Renal cortex interstitium (tissue), 11 donors: ENCODE data around the gene IGSF1. TPM values are rescaled to one million over a fixed set of nuclear protein-coding genes. Genes with fewer than 3 reads are reported as not detected.

ENCODE experiments used
- DNase-seq, 11 donors: peaks; one replicate each; pipeline ENCODE4 v3.0.0-alpha.2; 2013; ENCODE audit warnings: low read depth in 9 of 11, low spot score in 4 of 11; ENCODE audit errors: extremely low read depth in 1 of 11
- polyA plus RNA-seq, 3 donors: library from polyadenylated mRNA; unstranded; fragments of 120-200 nt; gene quantifications; one replicate each; pipeline ENCODE4 v1.2.1, GENCODE V29; 2013; ENCODE audit not compliant: insufficient read length in 3 of 3

The IGSF1 gene
- polyA plus RNA-seq, 3 donors: 18.7 to 23.6 (median 22.3) TPM

DNA sequence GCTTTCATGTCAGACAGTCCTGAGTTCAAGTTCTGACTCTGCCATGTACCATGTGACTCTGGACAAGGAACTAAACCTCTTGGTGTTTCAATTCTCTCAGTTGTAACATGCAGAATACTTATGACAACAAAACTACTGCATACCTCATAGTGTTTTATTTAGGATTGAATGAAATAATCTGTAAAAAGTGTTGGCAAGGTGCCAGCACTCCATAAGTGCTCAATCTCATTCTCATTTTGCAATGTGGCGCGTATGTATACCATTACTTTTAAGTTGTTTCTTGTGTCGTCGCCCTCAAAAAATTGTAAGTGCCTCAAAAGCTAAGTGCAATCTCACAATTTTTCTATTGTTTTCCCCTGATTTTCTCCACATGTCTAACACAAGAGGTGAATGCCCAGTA lies 62.5 kb downstream of the IGSF1 start:
- no peak for DNase-seq

DNA sequence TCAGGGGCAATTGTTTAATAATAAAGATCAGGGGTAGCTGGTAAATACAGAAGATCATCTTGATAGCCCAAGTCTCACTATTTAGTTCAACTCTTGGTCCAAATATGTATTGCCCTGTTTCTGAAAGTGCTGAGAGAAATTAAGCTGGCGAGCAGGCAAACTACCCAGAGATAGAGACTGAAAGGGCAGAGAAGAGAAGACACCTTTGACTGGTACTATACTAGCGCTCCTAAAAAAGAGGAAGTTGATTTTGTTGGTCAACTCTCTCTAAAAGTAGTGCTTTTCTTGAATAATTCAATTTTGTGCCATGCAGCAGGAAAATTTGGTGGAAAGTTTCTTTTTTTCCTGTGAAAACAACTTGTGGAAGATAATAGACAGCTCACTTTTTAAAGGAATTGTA lies 64.0 kb downstream of the IGSF1 start:
- DNase-seq: no peak

Other genes with a start within 250 kb of the IGSF1 start
- gene ARHGAP36, start 231.0 kb downstream of the IGSF1 start, polyA plus RNA-seq: under 1 TPM; 0.09 to 0.27 (median 0.09) TPM